ENCODE results near the gene CPT1B.

DNA sequence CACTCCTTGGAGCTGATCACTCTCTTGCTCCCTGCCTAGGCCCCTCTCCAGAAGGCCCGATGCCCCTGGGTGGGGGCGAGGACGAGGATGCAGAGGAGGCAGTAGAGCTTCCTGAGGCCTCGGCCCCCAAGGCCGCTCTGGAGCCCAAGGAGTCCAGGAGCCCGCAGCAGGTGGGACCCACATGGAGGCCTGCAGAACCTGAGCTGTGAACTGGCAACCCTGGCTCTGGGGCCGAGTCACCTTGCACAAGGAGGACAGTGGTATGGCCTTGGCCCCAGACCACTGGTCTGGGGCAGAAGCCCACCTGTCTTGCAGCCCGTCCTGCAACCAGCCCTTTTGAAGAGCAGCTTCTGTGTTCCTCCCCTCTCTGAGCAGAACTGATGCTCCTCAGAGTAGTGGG, 59.1 kb downstream of the CPT1B start:
- TF ChIP-seq CTCF (IDR thresholded peaks at IDR 0.05) (no peak), POLR2A (IDR thresholded peaks at IDR 0.05) (no peak)

Measured in right lobe of liver (tissue), 4 donors.